Neuronal stem cell (in vitro differentiated cells): ENCODE measurements around the gene PIMREG.
A peak's percentile ranks its signal among the peaks of the same experiment; 100 is the strongest.

ENCODE experiments used
- DNase-seq: peaks from one replicate; pipeline ENCODE4 v3.0.0-alpha.2; 2013; ENCODE audit warnings: low spot score
- H2AFZ ChIP-seq: one replicate; pipeline ENCODE4 v1.6.1; 2013; ENCODE audit warnings: mild to moderate bottlenecking, low read length, inconsistent platforms
- H2AK5ac ChIP-seq: 2 replicates; pipeline ENCODE4 v1.6.1; 2013; ENCODE audit warnings: low read depth, mild to moderate bottlenecking, inconsistent platforms, low read length, moderate library complexity, mixed read lengths
- H2BK120ac ChIP-seq: 2 replicates; pipeline ENCODE4 v1.6.1; 2013; ENCODE audit warnings: low read depth, mild to moderate bottlenecking, inconsistent platforms, low read length, moderate library complexity, mixed read lengths
- H2BK12ac ChIP-seq: one replicate; pipeline ENCODE4 v1.6.1; 2013; ENCODE audit warnings: low read length, inconsistent platforms
- H2BK15ac ChIP-seq: 2 replicates; pipeline ENCODE4 v1.6.1; 2013; ENCODE audit warnings: mild to moderate bottlenecking, low read length, inconsistent platforms, mixed read lengths
- H2BK5ac ChIP-seq: one replicate; pipeline ENCODE4 v1.6.1; 2013; ENCODE audit warnings: inconsistent platforms, mild to moderate bottlenecking, low read length, moderate library complexity
- H3K14ac ChIP-seq: one replicate; pipeline ENCODE4 v1.6.1; 2013; ENCODE audit warnings: low read length, inconsistent platforms
- H3K18ac ChIP-seq: 2 replicates; pipeline ENCODE4 v1.6.1; 2013; ENCODE audit warnings: low read length, inconsistent platforms
- H3K23ac ChIP-seq: 2 replicates; pipeline ENCODE4 v1.6.1; 2013; ENCODE audit warnings: low read depth, mild to moderate bottlenecking, mixed read lengths, low read length, inconsistent platforms; ENCODE audit not compliant: poor library complexity
- H3K27ac ChIP-seq: replicated peaks from 3 replicates; pipeline ENCODE4 v1.5.1; 2013; ENCODE audit warnings: low read length, inconsistent platforms
- H3K27me3 ChIP-seq, 3 experiments: 2 replicates each; pipeline ENCODE4 v1.6.1; 2013; ENCODE audit warnings: low read length in 3 of 3, mild to moderate bottlenecking in 2 of 3, inconsistent platforms in 1 of 3, low read depth in 1 of 3, mixed read lengths in 1 of 3, moderate library complexity in 1 of 3; ENCODE audit not compliant: control insufficient read depth in 3 of 3, insufficient read depth in 3 of 3
- H3K36me3 ChIP-seq, 2 donors: replicated peaks in 1 of 2; 2 replicates each; pipeline ENCODE4 v1.6.1; 2013; ENCODE audit warnings: low read length in 2 of 2; ENCODE audit not compliant: control insufficient read depth in 2 of 2, insufficient read depth in 2 of 2
- H3K4ac ChIP-seq: 2 replicates; pipeline ENCODE4 v1.6.1; 2013; ENCODE audit warnings: inconsistent platforms, mild to moderate bottlenecking, low read length, moderate library complexity
- H3K4me1 ChIP-seq, 2 donors: 1 replicate in 1 of 2; 2 replicates in 1 of 2; pipeline ENCODE4 v1.6.1; 2013; ENCODE audit warnings: low read length in 2 of 2, low read depth in 1 of 2; ENCODE audit not compliant: control insufficient read depth in 2 of 2, insufficient read depth in 1 of 2
- H3K4me2 ChIP-seq: one replicate; pipeline ENCODE4 v1.6.1; 2013; ENCODE audit warnings: mild to moderate bottlenecking, low read length, inconsistent platforms; ENCODE audit not compliant: insufficient read depth, poor library complexity, severe bottlenecking
- H3K4me3 ChIP-seq, 2 donors: 2 replicates each; pipeline ENCODE4 v1.5.1; 2013; ENCODE audit warnings: low read length in 2 of 2, mild to moderate bottlenecking in 2 of 2, inconsistent platforms in 1 of 2, moderate library complexity in 1 of 2
- H3K79me1 ChIP-seq: one replicate; pipeline ENCODE4 v1.6.1; 2013; ENCODE audit warnings: low read depth, mild to moderate bottlenecking, inconsistent platforms, low read length, moderate library complexity
- H3K9ac ChIP-seq: one replicate; pipeline ENCODE4 v1.6.1; 2013; ENCODE audit warnings: mild to moderate bottlenecking, low read depth, low read length, inconsistent platforms; ENCODE audit not compliant: poor library complexity
- H3K9me3 ChIP-seq, 2 donors: replicated peaks in 1 of 2; 2 replicates each; pipeline versions ENCODE3 to v1.6.1; 2013; ENCODE audit warnings: low read length in 2 of 2, mild to moderate bottlenecking in 2 of 2, inconsistent platforms in 1 of 2, low read depth in 1 of 2, mixed read lengths in 1 of 2, moderate library complexity in 1 of 2; ENCODE audit not compliant: control insufficient read depth in 2 of 2, insufficient read depth in 1 of 2
- H4K8ac ChIP-seq: one replicate; pipeline ENCODE4 v1.6.1; 2013; ENCODE audit warnings: low read depth, mild to moderate bottlenecking, inconsistent platforms, low read length, moderate library complexity
- H4K91ac ChIP-seq: one replicate; pipeline ENCODE4 v1.6.1; 2013; ENCODE audit warnings: low read length, low read depth, mild to moderate bottlenecking, inconsistent platforms; ENCODE audit not compliant: poor library complexity
- WGBS, 2 donors: extraction: QIAGEN DNeasy Blood & Tissue Kit; methylation state at CpG; one replicate each; pipeline ENCODE4 v1.1.7; 2013; ENCODE audit warnings: missing lambda C conversion rate in 2 of 2, mixed read lengths in 1 of 2; ENCODE audit not compliant: insufficient read length in 2 of 2, insufficient replicate concordance in 1 of 2; ENCODE audit errors: extremely low coverage in 2 of 2; 5-methylcytosine and 5-hydroxymethylcytosine counted together

Gene PIMREG

GRCh38 chr17:6408735-6409134 is 35.5 kb upstream of the PIMREG start:
- no peak overlapping the region for H2BK12ac ChIP-seq
- H2BK120ac ChIP-seq: no peak overlapping the region
- H3K18ac ChIP-seq: no peak overlapping the region
- no peak overlapping the region for H3K27ac ChIP-seq
- no peak overlapping the region for H3K23ac ChIP-seq
- H3K4ac ChIP-seq: no peak overlapping the region
- no peak overlapping the region for H4K8ac ChIP-seq
- no peak overlapping the region for H3K4me3 ChIP-seq
- H4K91ac ChIP-seq: no peak overlapping the region
- H3K9me3 ChIP-seq: no peaks in the 10 kb centered on the region
- H3K27me3 ChIP-seq: no peaks in the 10 kb centered on the region
- no peak for DNase-seq
- H2AK5ac ChIP-seq: no peak overlapping the region
- no CpG with 5 or more reads among the region's 10 CpGs for WGBS, 2 donors
- H2BK5ac ChIP-seq: no peak overlapping the region
- H3K4me1 ChIP-seq: peaks cover 0 to 11% of the 10 kb centered on the region in 2 donors
- no peaks in the 10 kb centered on the region for H3K36me3 ChIP-seq
- H2BK15ac ChIP-seq: no peak overlapping the region
- no peak overlapping the region for H3K9ac ChIP-seq
- no peak overlapping the region for H2AFZ ChIP-seq
- H3K4me2 ChIP-seq: no peak overlapping the region
- no peaks in the 10 kb centered on the region for H3K79me1 ChIP-seq
- H3K14ac ChIP-seq: no peak overlapping the region

- Histone ChIP-seq H3K79me1 (no peaks in the 10 kb centered on the region), H2BK5ac (no peak overlapping the region), H2BK12ac (no peak overlapping the region), H2BK120ac (no peak overlapping the region), H4K8ac (no peak overlapping the region), H3K23ac (no peak overlapping the region), H2AK5ac (no peak overlapping the region), H2AFZ (no peak overlapping the region), H3K27ac (no peak overlapping the region), H3K4me1 (peaks cover 0 to 6% of the 10 kb centered on the region in 2 donors), H3K36me3 (no peaks in the 10 kb centered on the region), H2BK15ac (no peak overlapping the region), H3K9me3 (no peaks in the 10 kb centered on the region), H3K27me3 (no peaks in the 10 kb centered on the region), H3K4ac (no peak overlapping the region), H3K9ac (no peak overlapping the region), H3K4me3 (no peak overlapping the region), H3K14ac (no peak overlapping the region), H3K4me2 (no peak overlapping the region), H4K91ac (no peak overlapping the region), H3K18ac (no peak overlapping the region)
- no peak for DNase-seq
- WGBS, 2 donors: no CpG with 5 or more reads among the region's 1 CpG
Measured at GRCh38 chr17:6413065-6413464, 31.2 kb upstream of the PIMREG start.

GRCh38 chr17:6415616-6416015 is 28.6 kb upstream of the PIMREG start:
- Histone ChIP-seq H3K4me2 (no peak overlapping the region), H2BK120ac (no peak overlapping the region), H2AFZ (no peak overlapping the region), H2BK5ac (no peak overlapping the region), H3K27ac (no peak overlapping the region), H3K36me3 (no peaks in the 10 kb centered on the region), H3K23ac (no peak overlapping the region), H3K79me1 (no peaks in the 10 kb centered on the region), H3K9ac (no peak overlapping the region), H4K8ac (no peak overlapping the region), H2AK5ac (no peak overlapping the region), H3K4me3 (no peak overlapping the region), H4K91ac (no peak overlapping the region), H2BK12ac (no peak overlapping the region), H3K27me3 (no peaks in the 10 kb centered on the region), H3K14ac (no peak overlapping the region), H3K18ac (peak overlapping the region; percentile 32), H2BK15ac (no peak overlapping the region), H3K4ac (no peak overlapping the region), H3K4me1 (peaks cover 0 to 3% of the 10 kb centered on the region in 2 donors), H3K9me3 (no peaks in the 10 kb centered on the region)
- WGBS, 2 donors: no CpG with 5 or more reads among the region's 8 CpGs
- DNase-seq: no peak

GRCh38 chr17:6420173-6420641 is 24.0 kb upstream of the PIMREG start:
- Histone ChIP-seq H3K4me1 (peaks cover 0 to 7% of the 10 kb centered on the region in 2 donors), H3K23ac (no peak overlapping the region), H2BK120ac (no peak overlapping the region), H3K4me3 (no peak overlapping the region), H2BK5ac (peak overlapping the region; percentile 25), H2BK15ac (no peak overlapping the region), H3K27ac (no peak overlapping the region), H2AK5ac (peak overlapping the region; percentile 36), H3K9me3 (no peaks in the 10 kb centered on the region), H3K36me3 (no peaks in the 10 kb centered on the region), H2BK12ac (no peak overlapping the region), H4K91ac (no peak overlapping the region), H3K79me1 (no peaks in the 10 kb centered on the region), H3K9ac (no peak overlapping the region), H4K8ac (no peak overlapping the region), H3K14ac (no peak overlapping the region), H2AFZ (no peak overlapping the region), H3K27me3 (peaks cover 0 to 5% (median 0%) of the 10 kb centered on the region in 3 experiments), H3K18ac (no peak overlapping the region), H3K4ac (no peak overlapping the region), H3K4me2 (no peak overlapping the region)
- no peak for DNase-seq
- WGBS, 2 donors: no CpG with 5 or more reads among the region's 13 CpGs
